H1 (cell line): ENCODE measurements around the gene PCID2. TPM values are rescaled to one million over a fixed set of nuclear protein-coding genes. Genes with fewer than 3 reads are reported as not detected.

Experiments used
- CTCF ChIA-PET: fragments of 300-600 bp; sonication (Branson Sonifier 250); formaldehyde crosslinking; loops from one replicate; lab custom pipeline; 2021; ENCODE audit not compliant: partially characterized antibody; lab: Charles Lee
- POLR2A ChIA-PET: fragments of 300-600 bp; sonication (Branson Sonifier 250); formaldehyde crosslinking; loops from one replicate; lab custom pipeline; 2021; ENCODE audit warnings: inconsistent platforms; ENCODE audit not compliant: partially characterized antibody; lab: Charles Lee
- DNase-seq, 2 experiments: peaks; one replicate each; pipeline versions ENCODE4 v3.0.0 to v3.0.0-alpha.2; 2010 to 2022; ENCODE audit warnings: low spot score in 2 of 2, low read depth in 1 of 2, mixed read lengths in 1 of 2
- FAIRE-seq: peaks from 2 replicates; lab custom pipeline; 2011; peaks lifted over from hg19 to GRCh38; lab: Jason Lieb, UNC
- H2AFZ ChIP-seq: 2 replicates; pipeline ENCODE4 v1.8.1; 2012; ENCODE audit warnings: low read length, inconsistent platforms
- H2AK5ac ChIP-seq: 2 replicates; pipeline ENCODE4 v1.6.1; 2013; ENCODE audit warnings: low read depth, low read length
- H2BK120ac ChIP-seq: replicated peaks from 2 replicates; pipeline ENCODE3; 2013; ENCODE audit warnings: low read depth, low read length, inconsistent platforms
- H2BK12ac ChIP-seq: 2 replicates; pipeline ENCODE4 v1.6.1; 2013; ENCODE audit warnings: low read depth, low read length
- H2BK15ac ChIP-seq: 2 replicates; pipeline ENCODE4 v1.6.1; 2013; ENCODE audit warnings: low read length
- H2BK20ac ChIP-seq: 2 replicates; pipeline ENCODE4 v1.6.1; 2013; ENCODE audit warnings: low read length
- H2BK5ac ChIP-seq: 2 replicates; pipeline ENCODE4 v1.6.1; 2013; ENCODE audit warnings: low read depth, low read length
- H3K14ac ChIP-seq: 2 replicates; pipeline ENCODE4 v1.6.1; 2013; ENCODE audit warnings: inconsistent platforms; ENCODE audit not compliant: insufficient read length
- H3K18ac ChIP-seq: 2 replicates; pipeline ENCODE4 v1.6.1; 2013; ENCODE audit warnings: low read length; ENCODE audit errors: extremely low read depth
- H3K23ac ChIP-seq: 2 replicates; pipeline ENCODE4 v1.6.1; 2013; ENCODE audit warnings: inconsistent platforms; ENCODE audit not compliant: insufficient read length
- H3K23me2 ChIP-seq: 2 replicates; pipeline ENCODE4 v1.6.1; 2013; ENCODE audit warnings: low read depth, low read length
- H3K27ac ChIP-seq: 2 replicates; pipeline ENCODE4 v1.6.1; 2011; ENCODE audit warnings: low read depth, low read length, inconsistent platforms
- H3K27me3 ChIP-seq, 4 experiments: replicated peaks in 1 of 4; 1 replicate in 1 of 4; 2 replicates in 3 of 4; pipeline versions ENCODE4 v1.6.1 to v1.8.1; 2011 to 2013; ENCODE audit warnings: low read length in 3 of 4, mild to moderate bottlenecking in 3 of 4, inconsistent platforms in 2 of 4, mixed read lengths in 2 of 4, moderate library complexity in 1 of 4; ENCODE audit not compliant: control insufficient read depth in 3 of 4, insufficient read depth in 3 of 4; ENCODE audit errors: extremely low read depth in 1 of 4
- H3K36me3 ChIP-seq, 4 experiments: 2 replicates each; pipeline versions ENCODE4 v1.6.1 to v1.8.1; 2011 to 2013; ENCODE audit warnings: mild to moderate bottlenecking in 4 of 4, low read length in 3 of 4, moderate library complexity in 2 of 4, control low read depth in 1 of 4, inconsistent platforms in 1 of 4; ENCODE audit not compliant: insufficient read depth in 4 of 4, control insufficient read depth in 2 of 4
- H3K4ac ChIP-seq: replicated peaks from 2 replicates; pipeline ENCODE3; 2013; ENCODE audit warnings: low read length, low read depth, mixed read lengths, inconsistent platforms; ENCODE audit not compliant: insufficient read length
- H3K4me1 ChIP-seq, 4 experiments: replicated peaks in 1 of 4; 1 replicate in 1 of 4; 2 replicates in 3 of 4; pipeline versions ENCODE4 v1.6.1 to v1.8.1; 2011 to 2013; ENCODE audit warnings: low read length in 3 of 4, inconsistent platforms in 2 of 4, mixed read lengths in 1 of 4; ENCODE audit not compliant: insufficient read depth in 4 of 4, control insufficient read depth in 3 of 4
- H3K4me2 ChIP-seq, 2 experiments: 2 replicates each; pipeline versions ENCODE4 v1.6.1 to v1.8.1; 2011 to 2013; ENCODE audit warnings: low read depth in 2 of 2, low read length in 2 of 2, control low read depth in 1 of 2, inconsistent platforms in 1 of 2, mild to moderate bottlenecking in 1 of 2; ENCODE audit not compliant: insufficient read depth in 1 of 2
- H3K4me3 ChIP-seq, 4 experiments: fragments of 200-600, 300-600 bp in 1 of 4; sonication (generic), shearing (Covaris generic), sonication (Bioruptor Twin) in 1 of 4; 2 replicates each; pipeline versions ENCODE4 v1.5.1 to v1.8.1; 2011 to 2016; ENCODE audit warnings: low read length in 4 of 4, low read depth in 3 of 4, control low read depth in 2 of 4, inconsistent platforms in 2 of 4, mild to moderate bottlenecking in 2 of 4, mixed read lengths in 1 of 4, moderate library complexity in 1 of 4; ENCODE audit not compliant: insufficient read depth in 2 of 4; ENCODE audit errors: extremely low read depth in 1 of 4
- H3K56ac ChIP-seq: replicated peaks from 2 replicates; pipeline ENCODE3; 2013; ENCODE audit warnings: low read depth, mild to moderate bottlenecking, mixed read lengths, low read length, inconsistent platforms; ENCODE audit not compliant: insufficient read length
- H3K79me1 ChIP-seq: 2 replicates; pipeline ENCODE4 v1.6.1; 2013; ENCODE audit warnings: low read depth, low read length, control low read depth
- H3K79me2 ChIP-seq, 2 experiments: 2 replicates each; pipeline versions ENCODE4 v1.6.1 to v1.8.1; 2012 to 2013; ENCODE audit warnings: low read length in 2 of 2, mild to moderate bottlenecking in 2 of 2, inconsistent platforms in 1 of 2; ENCODE audit not compliant: insufficient read depth in 2 of 2, control insufficient read depth in 1 of 2
- H3K9ac ChIP-seq, 4 experiments: replicated peaks in 1 of 4; 1 replicate in 1 of 4; 2 replicates in 3 of 4; pipeline versions ENCODE4 v1.6.1 to v1.8.1; 2011 to 2013; ENCODE audit warnings: low read depth in 3 of 4, low read length in 3 of 4, control low read depth in 2 of 4, mild to moderate bottlenecking in 2 of 4, moderate library complexity in 2 of 4, inconsistent platforms in 1 of 4; ENCODE audit errors: extremely low read depth in 1 of 4
- H3K9me3 ChIP-seq, 2 experiments: 2 replicates each; pipeline versions ENCODE4 v1.6.1 to v1.8.1; 2012 to 2013; ENCODE audit warnings: mild to moderate bottlenecking in 2 of 2, moderate library complexity in 2 of 2, control low read depth in 1 of 2, inconsistent platforms in 1 of 2, low read depth in 1 of 2, low read length in 1 of 2, mixed read lengths in 1 of 2; ENCODE audit not compliant: insufficient read depth in 2 of 2
- H4K20me1 ChIP-seq, 2 experiments: replicated peaks in 1 of 2; 2 replicates each; pipeline versions ENCODE3 to v1.8.1; 2011 to 2013; ENCODE audit warnings: inconsistent platforms in 2 of 2, low read length in 2 of 2, mild to moderate bottlenecking in 1 of 2; ENCODE audit not compliant: insufficient read depth in 2 of 2, control insufficient read depth in 1 of 2
- H4K5ac ChIP-seq: 2 replicates; pipeline ENCODE4 v1.6.1; 2013; ENCODE audit warnings: low read length, low read depth, mixed read lengths, inconsistent platforms; ENCODE audit not compliant: insufficient read length
- H4K8ac ChIP-seq: 2 replicates; pipeline ENCODE4 v1.8.0; 2013; ENCODE audit warnings: mild to moderate bottlenecking, moderate library complexity, low read length, inconsistent platforms; ENCODE audit not compliant: insufficient read depth; ENCODE audit errors: extremely low read depth
- H4K91ac ChIP-seq: replicated peaks from 2 replicates; pipeline ENCODE3; 2013; ENCODE audit warnings: low read length, mixed read lengths, inconsistent platforms; ENCODE audit not compliant: insufficient read length
- BACH1 ChIP-seq: IDR thresholded peaks from 2 replicates; pipeline ENCODE4 v1.6.1; 2012; ENCODE audit warnings: low read length, improper control_type of control experiment
- CBX8 ChIP-seq: fragments of 300-800, 300-1000 bp; sonication (generic); IDR thresholded peaks from 2 replicates; pipeline ENCODE4 v1.7.1; 2016; ENCODE audit warnings: low read depth, low read length, borderline replicate concordance
- FOSL1 ChIP-seq: IDR thresholded peaks from 2 replicates; pipeline ENCODE4 v1.6.1; 2011; ENCODE audit warnings: mild to moderate bottlenecking, low read depth, low read length, moderate library complexity; ENCODE audit not compliant: insufficient read depth
- HDAC6 ChIP-seq: IDR thresholded peaks from one replicate; pipeline ENCODE4 v1.7.1; 2012; ENCODE audit warnings: low read depth, mild to moderate bottlenecking, inconsistent platforms, low read length, moderate library complexity
- JUND ChIP-seq: IDR thresholded peaks from 2 replicates; pipeline ENCODE4 v1.6.1; 2011; ENCODE audit warnings: mild to moderate bottlenecking, improper control_type of control experiment, low read length
- KDM4A ChIP-seq: IDR thresholded peaks from one replicate; pipeline ENCODE4 v1.7.1; 2012; ENCODE audit warnings: low read depth, mild to moderate bottlenecking, moderate library complexity, low read length, inconsistent platforms; ENCODE audit not compliant: severe bottlenecking
- MAFK ChIP-seq: IDR thresholded peaks from 2 replicates; pipeline ENCODE4 v1.6.1; 2012; ENCODE audit warnings: low read depth, mild to moderate bottlenecking, improper control_type of control experiment, low read length
- RBBP5 ChIP-seq: IDR thresholded peaks from 2 replicates; pipeline ENCODE4 v1.7.1; 2012; ENCODE audit warnings: low read depth, mild to moderate bottlenecking, inconsistent platforms, low read length, moderate library complexity, borderline replicate concordance
- RNF2 ChIP-seq: fragments of 200-900, 300-1000 bp; sonication (generic); IDR thresholded peaks from 2 replicates; pipeline ENCODE4 v1.7.1; 2016; ENCODE audit warnings: borderline replicate concordance, low read depth, mild to moderate bottlenecking, antibody characterized with exemption, low read length; ENCODE audit not compliant: poor library complexity, severe bottlenecking; ENCODE audit errors: missing control alignments
- SIRT6 ChIP-seq: IDR thresholded peaks from one replicate; pipeline ENCODE4 v1.7.1; 2012; ENCODE audit warnings: low read length, inconsistent platforms
- TAF1 ChIP-seq: IDR thresholded peaks from 2 replicates; pipeline ENCODE4 v1.6.1; 2011; ENCODE audit warnings: mild to moderate bottlenecking, low read depth, low read length
- USF2 ChIP-seq: IDR thresholded peaks from 2 replicates; pipeline ENCODE4 v1.6.1; 2011; ENCODE audit warnings: low read length, improper control_type of control experiment
- YY1 ChIP-seq: IDR thresholded peaks from 2 replicates; pipeline ENCODE4 v1.6.1; 2011; ENCODE audit warnings: low read depth, mild to moderate bottlenecking, low read length
- ZNF274 ChIP-seq: IDR thresholded peaks from 2 replicates; pipeline ENCODE4 v1.7.0; 2012; ENCODE audit warnings: low read length, borderline replicate concordance; ENCODE audit errors: extremely low read depth
- WGBS, 2 experiments: shearing (Covaris generic) in 1 of 2; methylation state at CpG; one replicate each; pipeline versions ENCODE4 v1.1.6 to v1.1.7; 2013 to 2015; ENCODE audit warnings: low lambda C conversion rate in 2 of 2, mixed read lengths in 2 of 2, inconsistent platforms in 1 of 2, low coverage in 1 of 2, missing lambda C conversion rate in 1 of 2; ENCODE audit not compliant: insufficient replicate concordance in 2 of 2, insufficient coverage in 1 of 2, insufficient read length in 1 of 2; ENCODE audit errors: extremely low coverage in 1 of 2, missing lambda C conversion rate in 1 of 2; 5-methylcytosine and 5-hydroxymethylcytosine counted together
- polyA plus RNA-seq, 7 experiments: library from polyadenylated mRNA; depleted of rRNA in 3 of 7; stranded (reverse) in 5 of 7; unstranded in 2 of 7; fragments of >200 nt in 5 of 7; fragments of 200-250 nt in 2 of 7; gene quantifications; 1 replicate in 5 of 7; 2 replicates in 1 of 7; 4 replicates in 1 of 7; pipeline versions ENCODE4 v1.2.1 to v1.2.3, GENCODE V29; 2011 to 2013; ENCODE audit warnings: missing spikeins in 2 of 7, mixed read lengths in 2 of 7
- total RNA-seq: library from RNA; stranded (reverse); fragmentation: NEBNext Ultra II Directional; extraction: Animal tissue kit (Norgen Biotek cat#: 25700); gene quantifications from 2 replicates; pipeline ENCODE4 v1.2.1, GENCODE V29; 2021

The PCID2 gene
- total and polyA plus RNA-seq, 2 of the 8 experiments (the other 6 are each of a cell fraction or from before 2014, with no cell fraction given), result 72.4 to 72.8 TPM

GRCh38 chr13:113168211-113168610 is 40.3 kb downstream of the PCID2 start:
- Histone ChIP-seq H4K91ac (no peak overlapping the region), H3K14ac (no peak overlapping the region), H3K36me3 (peaks cover 2 to 29% (median 7%) of the 10 kb centered on the region in 4 experiments; a peak in 5 of 8 replicates), H3K23me2 (no peaks in the 10 kb centered on the region), H3K9me3 (no peaks in the 10 kb centered on the region), H3K79me1 (no peaks in the 10 kb centered on the region), H2BK20ac (no peak overlapping the region), H3K56ac (no peak overlapping the region), H3K23ac (no peak overlapping the region), H3K79me2 (no peaks in the 10 kb centered on the region; a peak in 1 of 4 replicates), H3K4me1 (peaks cover 0 to 3% (median 0%) of the 10 kb centered on the region in 4 experiments; a peak in 1 of 7 replicates), H3K9ac (no peak overlapping the region), H3K4ac (no peak overlapping the region), H2AK5ac (no peak overlapping the region), H3K27me3 (no peaks in the 10 kb centered on the region), H2AFZ (no peak overlapping the region), H2BK12ac (no peak overlapping the region), H3K27ac (no peak overlapping the region), H4K5ac (no peak overlapping the region), H2BK15ac (no peak overlapping the region), H4K20me1 (no peaks in the 10 kb centered on the region), H2BK120ac (no peak overlapping the region), H3K18ac (no peak overlapping the region), H4K8ac (no peak overlapping the region), H3K4me3 (no peak overlapping the region), H2BK5ac (no peak overlapping the region), H3K4me2 (no peak overlapping the region)
- CTCF ChIA-PET, result no interaction called here
- 89% methylated on average over 7 of the region's 7 CpGs; no CpG with 5 or more reads in 1 of the 2 experiments for WGBS, 2 experiments
- POLR2A ChIA-PET, result no interaction called here
- DNase-seq (no peak), FAIRE-seq (no peak)
- TF ChIP-seq TAF1 (no peak), BACH1 (no peak), ZNF274 (no peak), RNF2 (no peak), MAFK (no peak), SIRT6 (no peak), USF2 (no peak), RBBP5 (no peak), KDM4A (no peak), CBX8 (no peak), HDAC6 (no peak), JUND (no peak), YY1 (no peak), FOSL1 (no peak)
